B cell (primary cell): ENCODE data around the gene AKAP6. TPM values are rescaled to one million over a fixed set of nuclear protein-coding genes. Genes with fewer than 3 reads are reported as not detected.

Experiments used
- ATAC-seq: fragments of 200-7000 bp; cut with Tn5 transposase; one replicate; pipeline ENCODE4 v1.10.0; 2021; ENCODE audit warnings: low read depth, mild to moderate bottlenecking, moderate number of reproducible peaks, moderate library complexity
- CTCF ChIA-PET: fragments of 350-600 bp; sonication (Branson Sonifier 250); formaldehyde crosslinking; loops from one replicate; lab custom pipeline; 2021; ENCODE audit warnings: antibody characterized with exemption, inconsistent platforms; lab: Charles Lee
- POLR2A ChIA-PET: fragments of 350-600 bp; sonication (Branson Sonifier 250); formaldehyde crosslinking; loops from one replicate; lab custom pipeline; 2021; ENCODE audit warnings: antibody characterized with exemption; lab: Charles Lee
- DNase-seq: peaks from one replicate; pipeline ENCODE4 v3.0.0; 2013
- H2AFZ ChIP-seq: 2 replicates; pipeline ENCODE4 v1.6.1; 2012; ENCODE audit warnings: mild to moderate bottlenecking, low read depth, low read length; ENCODE audit not compliant: insufficient read depth, poor library complexity, severe bottlenecking
- H3K27ac ChIP-seq, 2 donors: 1 replicate in 1 of 2; 2 replicates in 1 of 2; pipeline ENCODE4 v1.5.1; 2012 to 2013; ENCODE audit warnings: low read length in 2 of 2, mild to moderate bottlenecking in 2 of 2, moderate library complexity in 1 of 2
- H3K27me3 ChIP-seq, 4 experiments: fragments of 200-600 bp in 1 of 4; sonication (generic) in 1 of 4; replicated peaks in 1 of 4; 1 replicate in 2 of 4; 2 replicates in 2 of 4; pipeline versions ENCODE4 v1.6.1 to v1.7.0; 2013 to 2016; ENCODE audit warnings: low read length in 3 of 4, mild to moderate bottlenecking in 2 of 4, mixed read lengths in 1 of 4, moderate library complexity in 1 of 4; ENCODE audit not compliant: insufficient read depth in 4 of 4, control insufficient read depth in 3 of 4; ENCODE audit errors: control extremely low read depth in 1 of 4
- H3K36me3 ChIP-seq, 2 experiments: replicated peaks in 1 of 2; 1 replicate in 1 of 2; 2 replicates in 1 of 2; pipeline versions ENCODE4 v1.6.1 to v1.7.1; 2013; ENCODE audit warnings: low read length in 1 of 2; ENCODE audit not compliant: insufficient read depth in 2 of 2, control insufficient read depth in 1 of 2; ENCODE audit errors: control extremely low read depth in 1 of 2, extremely low read depth in 1 of 2
- H3K4me1 ChIP-seq, 2 donors: fragments of 200-600 bp in 1 of 2; sonication (generic) in 1 of 2; 1 replicate in 1 of 2; 2 replicates in 1 of 2; pipeline versions ENCODE4 v1.5.1 to v1.6.1; 2013 to 2017; ENCODE audit warnings: low read length in 2 of 2; ENCODE audit not compliant: control insufficient read depth in 2 of 2, insufficient read depth in 2 of 2
- H3K4me2 ChIP-seq: replicated peaks from 2 replicates; pipeline ENCODE3; 2012; ENCODE audit warnings: mild to moderate bottlenecking, low read depth, low read length; ENCODE audit not compliant: poor library complexity, severe bottlenecking
- H3K4me3 ChIP-seq, 5 experiments: fragments of 200-600 bp in 1 of 5; sonication (generic) in 1 of 5; 1 replicate in 3 of 5; 2 replicates in 2 of 5; pipeline versions ENCODE4 v1.5.1 to v1.7.0; 2011 to 2016; ENCODE audit warnings: low read length in 4 of 5, mild to moderate bottlenecking in 4 of 5, low read depth in 2 of 5, control low read depth in 1 of 5, moderate library complexity in 1 of 5; ENCODE audit not compliant: insufficient read depth in 1 of 5; ENCODE audit errors: control extremely low read depth in 1 of 5, extremely low read depth in 1 of 5
- H3K79me2 ChIP-seq: fragments of 200-600 bp; sonication (generic); one replicate; pipeline ENCODE4 v1.6.0; 2016; ENCODE audit warnings: low read length; ENCODE audit not compliant: control insufficient read depth, insufficient read depth
- H3K9ac ChIP-seq: fragments of 200-600 bp; sonication (generic); 2 replicates; pipeline ENCODE4 v1.6.1; 2017; ENCODE audit warnings: mild to moderate bottlenecking, low read length, moderate library complexity
- H3K9me3 ChIP-seq, 3 donors: one replicate each; pipeline versions ENCODE4 v1.6.1 to v1.7.1; 2013; ENCODE audit warnings: low read length in 2 of 3; ENCODE audit not compliant: control insufficient read depth in 2 of 3, insufficient read depth in 1 of 3; ENCODE audit errors: control extremely low read depth in 1 of 3
- H4K20me1 ChIP-seq: 2 replicates; pipeline ENCODE4 v1.6.0; 2012; ENCODE audit warnings: mild to moderate bottlenecking, low read length; ENCODE audit not compliant: insufficient read depth, control insufficient read depth, poor library complexity, severe bottlenecking
- H3K27ac Mint-ChIP-seq: one replicate; pipeline ENCODE4 v1.8.0; 2021; ENCODE audit warnings: mixed read lengths
- H3K27me3 Mint-ChIP-seq: one replicate; pipeline ENCODE4 v1.8.0; 2021; ENCODE audit warnings: mixed read lengths
- H3K4me1 Mint-ChIP-seq: one replicate; pipeline ENCODE4 v1.8.0; 2021; ENCODE audit warnings: mixed read lengths
- H3K4me3 Mint-ChIP-seq: one replicate; pipeline ENCODE4 v1.8.0; 2021; ENCODE audit warnings: mixed read lengths
- H3K9me3 Mint-ChIP-seq: one replicate; pipeline ENCODE4 v1.8.0; 2022; ENCODE audit warnings: mixed read lengths; ENCODE audit not compliant: insufficient read depth
- CTCF ChIP-seq: fragments of 200-600 bp; IDR thresholded peaks from one replicate; pipeline ENCODE4 v1.8.0; 2022; ENCODE audit warnings: antibody characterized with exemption, mild to moderate bottlenecking
- EZH2 ChIP-seq: IDR thresholded peaks from 2 replicates; pipeline ENCODE4 v1.6.1; 2012; ENCODE audit warnings: borderline replicate concordance, low read depth, mild to moderate bottlenecking, moderate library complexity, low read length; ENCODE audit not compliant: insufficient read depth, poor library complexity, severe bottlenecking
- WGBS: methylation state at CpG from one replicate; pipeline ENCODE4 v1.1.5; 2013; ENCODE audit warnings: missing lambda C conversion rate; ENCODE audit not compliant: insufficient coverage; 5-methylcytosine and 5-hydroxymethylcytosine counted together
- intact Hi-C: fragments of 100-400 bp; cut with micrococcal nuclease; formaldehyde crosslinking; loops from one replicate; pipeline ENCODE4 v1.10.0; 2022
- polyA plus RNA-seq: library from polyadenylated mRNA; depleted of rRNA; stranded (reverse); fragments of >200 nt; gene quantifications from 2 replicates; pipeline ENCODE4 v1.2.3, GENCODE V29; 2012
- total RNA-seq, 2 donors: library from RNA; stranded (reverse); fragments of 120-200 nt in 1 of 2; gene quantifications; 1 replicate in 1 of 2; 2 replicates in 1 of 2; pipeline versions ENCODE4 v1.2.3 to v1.2.4, GENCODE V29; 2013 to 2022

Gene AKAP6
- total and polyA plus RNA-seq, 2 donors (not counting 1 experiment from before 2014, with no cell fraction given) = 1.4 to 2.8 TPM

- no peak overlapping the region for H3K4me3 Mint-ChIP-seq
- no peak overlapping the region for H3K9ac ChIP-seq
- intact Hi-C loops = no loop called here
- H3K4me3 ChIP-seq = no peak overlapping the region
- H3K36me3 ChIP-seq = no peaks in the 10 kb centered on the region
- H3K4me1 Mint-ChIP-seq = no peaks in the 10 kb centered on the region
- DNase-seq = no peak
- H3K27ac ChIP-seq = no peak overlapping the region
- TF ChIP-seq CTCF (no peak), EZH2 (no peak)
- H3K27me3 ChIP-seq = no peaks in the 10 kb centered on the region
- H3K4me1 ChIP-seq = no peaks in the 10 kb centered on the region
- WGBS = no CpG with 5 or more reads among the region's 2 CpGs
- H3K9me3 ChIP-seq = no peaks in the 10 kb centered on the region
- no peak overlapping the region for H3K27ac Mint-ChIP-seq
- ATAC-seq = no peak
- H4K20me1 ChIP-seq = no peaks in the 10 kb centered on the region
- no peak overlapping the region for H3K4me2 ChIP-seq
- H3K9me3 Mint-ChIP-seq = no peaks in the 10 kb centered on the region
- no peak overlapping the region for H2AFZ ChIP-seq
- H3K79me2 ChIP-seq = no peaks in the 10 kb centered on the region
- ChIA-PET CTCF (no interaction called here), POLR2A (no interaction called here)
- peaks cover 18% of the 10 kb centered on the region for H3K27me3 Mint-ChIP-seq
Measured at GRCh38 chr14:32531942-32532515, 202.9 kb downstream of the AKAP6 start.

- no peak for ATAC-seq
- no peaks in the 10 kb centered on the region for H3K9me3 Mint-ChIP-seq
- DNase-seq = no peak
- no peaks in the 10 kb centered on the region for H3K4me1 ChIP-seq
- no peak overlapping the region for H3K4me3 Mint-ChIP-seq
- H3K4me1 Mint-ChIP-seq = no peaks in the 10 kb centered on the region
- H3K4me3 ChIP-seq = no peak overlapping the region
- no peaks in the 10 kb centered on the region for H3K36me3 ChIP-seq
- peaks cover 18% of the 10 kb centered on the region for H3K27me3 Mint-ChIP-seq
- H3K9me3 ChIP-seq = no peaks in the 10 kb centered on the region
- no peaks in the 10 kb centered on the region for H3K79me2 ChIP-seq
- H2AFZ ChIP-seq = no peak overlapping the region
- WGBS = no CpG with 5 or more reads among the region's 3 CpGs
- H3K27me3 ChIP-seq = no peaks in the 10 kb centered on the region
- TF ChIP-seq CTCF = no peak
- TF ChIP-seq EZH2 = no peak
- H4K20me1 ChIP-seq = no peaks in the 10 kb centered on the region
- POLR2A ChIA-PET = no interaction called here
- intact Hi-C loops = no loop called here
- H3K4me2 ChIP-seq = no peak overlapping the region
- CTCF ChIA-PET = no interaction called here
- H3K27ac ChIP-seq = no peak overlapping the region
- no peak overlapping the region for H3K9ac ChIP-seq
- no peak overlapping the region for H3K27ac Mint-ChIP-seq
Measured at GRCh38 chr14:32534145-32534544, 205.0 kb downstream of the AKAP6 start.
